Lung (tissue), 12 donors: Measurements from ENCODE around the gene ANTKMT. TPM values are rescaled to one million over a fixed set of nuclear protein-coding genes. Genes with fewer than 3 reads are reported as not detected.

ENCODE experiments used
- ATAC-seq: fragments of 200-7000 bp; cut with Tn5 transposase; one replicate; pipeline ENCODE4 v1.9.1; 2020; ENCODE audit warnings: moderate number of reproducible peaks; ENCODE audit not compliant: insufficient read depth, low FRiP score
- DNase-seq, 3 donors: peaks; one replicate each; pipeline ENCODE4 v3.0.0-alpha.2; 2013 to 2017
- H3K27ac ChIP-seq, 2 donors: one replicate each; pipeline ENCODE4 v1.5.1; 2013; ENCODE audit warnings: mild to moderate bottlenecking in 2 of 2, moderate library complexity in 2 of 2, control low read depth in 1 of 2, inconsistent platforms in 1 of 2, low read depth in 1 of 2, low read length in 1 of 2
- H3K27me3 ChIP-seq, 3 donors: one replicate each; pipeline ENCODE4 v1.5.1; 2013; ENCODE audit warnings: low read length in 2 of 3; ENCODE audit not compliant: control insufficient read depth in 3 of 3, insufficient read depth in 3 of 3
- H3K36me3 ChIP-seq, 4 donors: one replicate each; pipeline ENCODE4 v1.5.1; 2013; ENCODE audit warnings: low read length in 4 of 4, mild to moderate bottlenecking in 1 of 4, moderate library complexity in 1 of 4; ENCODE audit not compliant: control insufficient read depth in 4 of 4, insufficient read depth in 4 of 4
- H3K4me1 ChIP-seq, 5 donors: one replicate each; pipeline ENCODE4 v1.5.1; 2013; ENCODE audit warnings: low read length in 5 of 5, mild to moderate bottlenecking in 2 of 5, moderate library complexity in 1 of 5; ENCODE audit not compliant: control insufficient read depth in 5 of 5, insufficient read depth in 5 of 5
- H3K4me3 ChIP-seq: one replicate; pipeline ENCODE4 v1.5.1; 2013; ENCODE audit warnings: mild to moderate bottlenecking, control low read depth, moderate library complexity
- H3K9ac ChIP-seq, 2 donors: one replicate each; pipeline ENCODE4 v1.5.1; 2013; ENCODE audit warnings: low read length in 2 of 2, control low read depth in 1 of 2; ENCODE audit not compliant: insufficient read depth in 1 of 2
- H3K9me3 ChIP-seq, 4 donors: one replicate each; pipeline ENCODE4 v1.5.1; 2013; ENCODE audit warnings: low read length in 3 of 4, mild to moderate bottlenecking in 1 of 4, moderate library complexity in 1 of 4; ENCODE audit not compliant: control insufficient read depth in 4 of 4, insufficient read depth in 3 of 4
- WGBS, 2 donors: extraction: QIAGEN DNeasy Blood & Tissue Kit; methylation state at CpG; one replicate each; pipeline ENCODE4 v1.1.7; 2013; 5-methylcytosine and 5-hydroxymethylcytosine counted together
- polyA plus RNA-seq, 2 donors: library from polyadenylated mRNA; stranded (reverse); fragments of 200-250 nt; gene quantifications; one replicate each; pipeline ENCODE4 v1.2.1, GENCODE V29; 2013
- total RNA-seq, 2 donors: library from RNA; depleted of rRNA in 1 of 2; stranded (reverse); fragments of >200 nt in 1 of 2; gene quantifications; one replicate each; pipeline ENCODE4 v1.2.1, GENCODE V29; 2014 to 2021
- TF ChIP-seq, protein P1 (sequence below): IDR thresholded peaks from 2 replicates; pipeline ENCODE4 v1.5.1; 2012; ENCODE audit warnings: mild to moderate bottlenecking; ENCODE audit errors: control extremely low read depth, extremely low read depth
- donor health status: control.
- donor health status: control.
- donor health status: Bipolar disorder and iron deficiency.
- donor health status: healthy.
- donor health status: DM: yes; HTN: yes; CAD: no.

Gene ANTKMT
- total and polyA plus RNA-seq, 4 donors, result 9.2 to 65.7 (median 45.9) TPM

DNA sequence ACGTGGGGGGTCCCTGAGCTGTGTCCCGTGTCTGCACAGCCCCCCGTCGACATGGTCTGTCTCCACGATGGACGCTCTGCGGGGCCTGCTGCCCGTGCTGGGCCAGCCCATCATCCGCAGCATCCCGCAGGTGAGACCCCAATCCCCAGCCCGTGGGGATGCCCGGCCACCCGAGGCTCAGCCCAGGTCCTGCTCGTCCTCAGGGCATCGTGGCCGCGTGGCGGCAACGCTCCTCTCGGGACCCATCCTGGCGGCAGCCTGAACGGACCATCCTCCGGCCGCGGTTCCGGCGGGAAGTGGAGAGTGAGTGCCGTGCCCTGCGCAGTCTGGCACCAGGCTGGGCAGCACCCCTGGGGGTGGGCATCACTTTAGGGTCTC lies 44.5 kb downstream of the ANTKMT start:
- no peaks in the 10 kb centered on the region for H3K9me3 ChIP-seq
- no peak overlapping the region for H3K9ac ChIP-seq
- no peak overlapping the region for H3K4me3 ChIP-seq
- DNase-seq (no peak), ATAC-seq (no peak)
- H3K27ac ChIP-seq, result no peak overlapping the region
- no peaks in the 10 kb centered on the region for H3K27me3 ChIP-seq
- TF ChIP-seq, protein P1, sequence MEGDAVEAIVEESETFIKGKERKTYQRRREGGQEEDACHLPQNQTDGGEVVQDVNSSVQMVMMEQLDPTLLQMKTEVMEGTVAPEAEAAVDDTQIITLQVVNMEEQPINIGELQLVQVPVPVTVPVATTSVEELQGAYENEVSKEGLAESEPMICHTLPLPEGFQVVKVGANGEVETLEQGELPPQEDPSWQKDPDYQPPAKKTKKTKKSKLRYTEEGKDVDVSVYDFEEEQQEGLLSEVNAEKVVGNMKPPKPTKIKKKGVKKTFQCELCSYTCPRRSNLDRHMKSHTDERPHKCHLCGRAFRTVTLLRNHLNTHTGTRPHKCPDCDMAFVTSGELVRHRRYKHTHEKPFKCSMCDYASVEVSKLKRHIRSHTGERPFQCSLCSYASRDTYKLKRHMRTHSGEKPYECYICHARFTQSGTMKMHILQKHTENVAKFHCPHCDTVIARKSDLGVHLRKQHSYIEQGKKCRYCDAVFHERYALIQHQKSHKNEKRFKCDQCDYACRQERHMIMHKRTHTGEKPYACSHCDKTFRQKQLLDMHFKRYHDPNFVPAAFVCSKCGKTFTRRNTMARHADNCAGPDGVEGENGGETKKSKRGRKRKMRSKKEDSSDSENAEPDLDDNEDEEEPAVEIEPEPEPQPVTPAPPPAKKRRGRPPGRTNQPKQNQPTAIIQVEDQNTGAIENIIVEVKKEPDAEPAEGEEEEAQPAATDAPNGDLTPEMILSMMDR, result no peak
- H3K4me1 ChIP-seq, result peaks cover 0 to 5% (median 0%) of the 10 kb centered on the region in 5 donors
- no peaks in the 10 kb centered on the region for H3K36me3 ChIP-seq
- 91 to 95% methylated on average over 29 of the region's 29 CpGs for WGBS, 2 donors

DNA sequence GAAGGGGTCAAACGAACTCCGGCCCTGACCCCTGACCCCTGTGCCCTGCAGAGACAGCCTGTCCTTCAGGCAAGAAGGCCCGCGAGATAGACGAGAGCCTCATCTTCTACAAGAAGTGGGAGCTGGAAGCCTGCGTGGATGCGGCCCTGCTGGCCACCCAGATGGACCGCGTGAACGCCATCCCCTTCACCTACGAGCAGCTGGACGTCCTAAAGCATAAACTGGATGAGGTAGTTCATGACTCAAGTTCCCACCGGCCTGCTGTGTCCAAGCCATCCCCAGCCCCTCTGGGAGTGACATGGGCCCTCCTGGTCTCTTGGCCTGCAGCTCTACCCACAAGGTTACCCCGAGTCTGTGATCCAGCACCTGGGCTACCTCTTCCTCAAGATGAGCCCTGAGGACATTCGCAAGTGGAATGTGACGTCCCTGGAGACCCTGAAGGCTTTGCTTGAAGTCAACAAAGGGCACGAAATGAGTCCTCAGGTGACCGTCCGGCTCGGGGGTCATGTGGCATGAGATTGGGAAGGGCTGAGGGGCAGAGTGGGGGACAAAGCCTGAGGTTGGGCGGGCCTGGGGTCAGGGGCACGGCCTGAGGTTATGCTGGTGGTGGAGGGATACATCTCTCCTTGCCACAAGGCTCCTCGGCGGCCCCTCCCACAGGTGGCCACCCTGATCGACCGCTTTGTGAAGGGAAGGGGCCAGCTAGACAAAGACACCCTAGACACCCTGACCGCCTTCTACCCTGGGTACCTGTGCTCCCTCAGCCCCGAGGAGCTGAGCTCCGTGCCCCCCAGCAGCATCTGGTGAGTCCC lies 45.3 kb downstream of the ANTKMT start:
- 85 to 92% methylated on average over 27 to 29 of the region's 29 CpGs for whole genome bisulfite sequencing, 2 donors
- H3K27me3 ChIP-seq, result no peaks in the 10 kb centered on the region
- H3K4me3 ChIP-seq, result no peak overlapping the region
- no peaks in the 10 kb centered on the region for H3K9me3 ChIP-seq
- no peaks in the 10 kb centered on the region for H3K36me3 ChIP-seq
- peaks cover 0 to 5% (median 0%) of the 10 kb centered on the region in 5 donors for H3K4me1 ChIP-seq
- TF ChIP-seq, protein P1, result no peak
- H3K9ac ChIP-seq, result no peak overlapping the region
- ATAC-seq, result no peak
- DNase-seq, result no peak
- no peak overlapping the region for H3K27ac ChIP-seq

DNA sequence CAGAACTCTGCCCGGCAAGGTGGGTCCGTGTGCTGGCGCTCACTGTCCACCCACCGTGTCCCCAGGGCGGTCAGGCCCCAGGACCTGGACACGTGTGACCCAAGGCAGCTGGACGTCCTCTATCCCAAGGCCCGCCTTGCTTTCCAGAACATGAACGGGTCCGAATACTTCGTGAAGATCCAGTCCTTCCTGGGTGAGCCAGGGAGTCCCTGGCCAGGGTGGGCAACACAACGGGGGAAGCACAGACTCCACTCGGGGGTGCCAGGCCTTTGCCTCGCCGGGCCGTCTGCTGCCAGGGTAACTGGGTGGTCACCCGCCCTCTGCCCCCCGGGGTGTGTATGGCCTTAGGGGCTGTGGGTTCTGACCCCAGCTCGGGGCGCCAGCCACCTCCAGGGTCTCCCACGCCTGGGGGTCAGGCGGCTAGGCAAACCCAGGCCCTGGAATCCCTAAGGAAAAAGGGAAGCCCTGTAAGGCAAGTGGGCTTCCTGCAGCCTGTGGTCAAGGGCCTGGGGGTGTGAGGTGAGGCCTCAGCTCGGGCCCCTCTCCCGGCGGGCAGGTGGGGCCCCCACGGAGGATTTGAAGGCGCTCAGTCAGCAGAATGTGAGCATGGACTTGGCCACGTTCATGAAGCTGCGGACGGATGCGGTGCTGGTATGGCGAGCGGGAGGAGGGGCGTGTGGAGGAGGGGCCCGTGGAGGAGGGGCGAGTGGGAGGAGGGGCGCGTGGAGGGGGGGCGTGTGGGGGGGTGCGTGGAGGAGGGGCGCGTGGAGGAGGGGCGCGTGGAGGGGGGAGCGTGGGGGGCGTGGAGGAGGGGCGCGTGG lies 46.1 kb downstream of the ANTKMT start:
- DNase-seq, result no peak
- Histone ChIP-seq H3K4me1 (peaks cover 0 to 5% (median 0%) of the 10 kb centered on the region in 5 donors), H3K27ac (no peak overlapping the region), H3K36me3 (no peaks in the 10 kb centered on the region), H3K9ac (no peak overlapping the region), H3K4me3 (no peak overlapping the region), H3K27me3 (no peaks in the 10 kb centered on the region), H3K9me3 (no peaks in the 10 kb centered on the region)
- TF ChIP-seq, protein P1, result no peak
- ATAC-seq, result no peak
- WGBS, 2 donors, result 71 to 74% methylated on average over 31 to 35 of the region's 48 CpGs
